ENCODE results near the gene EBP. TPM values are rescaled to one million over a fixed set of nuclear protein-coding genes. Genes with fewer than 3 reads are reported as not detected.

Gene EBP
- total RNA-seq, 1 experiment from 2014 or later = 129 TPM

- DNase-seq (ENCODE audit: low spot score) = no peak
These were observed 54.5 kb downstream of the EBP start for GRCh38 chrX:48576108-48576507.

Other genes starting within 250 kb of the EBP start
- not detected in 2 replicates for gene SSX3, start 165.1 kb upstream of the EBP start, total RNA-seq (2014; rRNA removed; shearing (Covaris generic))
- not detected in 2 replicates for gene SSX4, start 138.3 kb upstream of the EBP start, total RNA-seq (2014; rRNA removed; shearing (Covaris generic))
- gene SSX4B, start 109.8 kb upstream of the EBP start, total RNA-seq (2014; rRNA removed; shearing (Covaris generic)) = not detected in 2 replicates
- gene SLC38A5, start 51.5 kb upstream of the EBP start, total RNA-seq (2014; rRNA removed; shearing (Covaris generic)) = 0.04 TPM in 1 of 2 replicates, not detected in the other
- gene FTSJ1, start 45.6 kb upstream of the EBP start, total RNA-seq (2014; rRNA removed; shearing (Covaris generic)) = 70.7 and 85.9 TPM in 2 replicates
- gene PORCN, start 12.8 kb upstream of the EBP start, total RNA-seq (2014; rRNA removed; shearing (Covaris generic)) = 17.0 and 18.3 TPM in 2 replicates
- gene TBC1D25, start 17.9 kb downstream of the EBP start, total RNA-seq (2014; rRNA removed; shearing (Covaris generic)) = 2.6 and 3.2 TPM in 2 replicates
- gene RBM3, start 52.7 kb downstream of the EBP start, total RNA-seq (2014; rRNA removed; shearing (Covaris generic)) = 154 and 175 TPM in 2 replicates
- 42.8 and 49.7 TPM in 2 replicates for gene WDR13, start 75.7 kb downstream of the EBP start, total RNA-seq (2014; rRNA removed; shearing (Covaris generic))
- 0.10 and 0.16 TPM in 2 replicates for gene WAS, start 162.0 kb downstream of the EBP start, total RNA-seq (2014; rRNA removed; shearing (Covaris generic))
- gene SUV39H1, start 174.9 kb downstream of the EBP start, total RNA-seq (2014; rRNA removed; shearing (Covaris generic)) = 11.8 and 13.6 TPM in 2 replicates
- not detected in 2 replicates for gene GLOD5, start 239.9 kb downstream of the EBP start, total RNA-seq (2014; rRNA removed; shearing (Covaris generic))